ENCODE measurements around the gene NAT8L. TPM values are rescaled to one million over a fixed set of nuclear protein-coding genes. Genes with fewer than 3 reads are reported as not detected.

Gene NAT8L
- total and polyA plus RNA-seq, 2 donors, result 0.09 to 0.43 TPM

GRCh38 chr4:2084316-2084715, 25.2 kb downstream of the NAT8L start:
- Histone ChIP-seq H3K36me3 (ENCODE audit: control insufficient read depth in 2 of 2, insufficient read depth in 2 of 2, low read length in 1 of 2) (no peaks in the 10 kb centered on the region), H3K27ac (ENCODE audit: low read depth in 1 of 2, low read length in 1 of 2) (no peak overlapping the region), H3K4me1 (ENCODE audit: control insufficient read depth in 2 of 2, insufficient read depth in 2 of 2, low read length in 2 of 2) (no peaks in the 10 kb centered on the region), H3K4me3 (ENCODE audit: low read length in 2 of 2) (no peak overlapping the region), H3K9me3 (ENCODE audit: control insufficient read depth in 2 of 2, insufficient read depth in 1 of 2, low read length in 1 of 2) (no peaks in the 10 kb centered on the region), H3K27me3 (ENCODE audit: control insufficient read depth in 2 of 2, insufficient read depth in 1 of 2, low read length in 1 of 2) (peaks cover 0 to 22% of the 10 kb centered on the region in 2 donors)
- 94% methylated on average over 13 of the region's 13 CpGs for WGBS
- DNase-seq (ENCODE audit: low read depth in 6 of 9, low spot score in 9 of 9), result no peak

GRCh38 chr4:2085496-2085901, 26.4 kb downstream of the NAT8L start:
- no peaks in the 10 kb centered on the region for H3K9me3 ChIP-seq (ENCODE audit: control insufficient read depth in 2 of 2, insufficient read depth in 1 of 2, low read length in 1 of 2)
- no peak overlapping the region for H3K27ac ChIP-seq (ENCODE audit: low read depth in 1 of 2, low read length in 1 of 2)
- H3K4me1 ChIP-seq (ENCODE audit: control insufficient read depth in 2 of 2, insufficient read depth in 2 of 2, low read length in 2 of 2), result no peaks in the 10 kb centered on the region
- WGBS, result 95% methylated on average over 8 of the region's 8 CpGs
- no peak for DNase-seq (ENCODE audit: low read depth in 6 of 9, low spot score in 9 of 9)
- no peaks in the 10 kb centered on the region for H3K36me3 ChIP-seq (ENCODE audit: control insufficient read depth in 2 of 2, insufficient read depth in 2 of 2, low read length in 1 of 2)
- H3K4me3 ChIP-seq (ENCODE audit: low read length in 2 of 2), result no peak overlapping the region
- peaks cover 0 to 24% of the 10 kb centered on the region in 2 donors for H3K27me3 ChIP-seq (ENCODE audit: control insufficient read depth in 2 of 2, insufficient read depth in 1 of 2, low read length in 1 of 2)

GRCh38 chr4:2087170-2087569, 28.0 kb downstream of the NAT8L start:
- Histone ChIP-seq H3K27ac (ENCODE audit: low read depth in 1 of 2, low read length in 1 of 2) (no peak overlapping the region), H3K27me3 (ENCODE audit: control insufficient read depth in 2 of 2, insufficient read depth in 1 of 2, low read length in 1 of 2) (peaks cover 0 to 34% of the 10 kb centered on the region in 2 donors), H3K9me3 (ENCODE audit: control insufficient read depth in 2 of 2, insufficient read depth in 1 of 2, low read length in 1 of 2) (no peaks in the 10 kb centered on the region), H3K36me3 (ENCODE audit: control insufficient read depth in 2 of 2, insufficient read depth in 2 of 2, low read length in 1 of 2) (no peaks in the 10 kb centered on the region), H3K4me3 (ENCODE audit: low read length in 2 of 2) (no peak overlapping the region), H3K4me1 (ENCODE audit: control insufficient read depth in 2 of 2, insufficient read depth in 2 of 2, low read length in 2 of 2) (no peaks in the 10 kb centered on the region)
- DNase-seq (ENCODE audit: low read depth in 6 of 9, low spot score in 9 of 9), result no peak

- Histone ChIP-seq H3K9me3 (ENCODE audit: control insufficient read depth in 2 of 2, insufficient read depth in 1 of 2, low read length in 1 of 2) (no peaks in the 10 kb centered on the region), H3K27ac (ENCODE audit: low read depth in 1 of 2, low read length in 1 of 2) (no peak overlapping the region), H3K4me1 (ENCODE audit: control insufficient read depth in 2 of 2, insufficient read depth in 2 of 2, low read length in 2 of 2) (no peaks in the 10 kb centered on the region), H3K27me3 (ENCODE audit: control insufficient read depth in 2 of 2, insufficient read depth in 1 of 2, low read length in 1 of 2) (peaks cover 0 to 31% of the 10 kb centered on the region in 2 donors), H3K36me3 (ENCODE audit: control insufficient read depth in 2 of 2, insufficient read depth in 2 of 2, low read length in 1 of 2) (no peaks in the 10 kb centered on the region), H3K4me3 (ENCODE audit: low read length in 2 of 2) (no peak overlapping the region)
- WGBS, result 96% methylated on average over 1 of the region's 1 CpG
- no peak for DNase-seq (ENCODE audit: low read depth in 6 of 9, low spot score in 9 of 9)
Measured at GRCh38 chr4:2089222-2089621, 30.1 kb downstream of the NAT8L start.

- Histone ChIP-seq H3K9me3 (ENCODE audit: control insufficient read depth in 2 of 2, insufficient read depth in 1 of 2, low read length in 1 of 2) (peaks cover 0 to 3% of the 10 kb centered on the region in 2 donors), H3K4me1 (ENCODE audit: control insufficient read depth in 2 of 2, insufficient read depth in 2 of 2, low read length in 2 of 2) (no peaks in the 10 kb centered on the region), H3K36me3 (ENCODE audit: control insufficient read depth in 2 of 2, insufficient read depth in 2 of 2, low read length in 1 of 2) (no peaks in the 10 kb centered on the region), H3K4me3 (ENCODE audit: low read length in 2 of 2) (no peak overlapping the region), H3K27ac (ENCODE audit: low read depth in 1 of 2, low read length in 1 of 2) (no peak overlapping the region), H3K27me3 (ENCODE audit: control insufficient read depth in 2 of 2, insufficient read depth in 1 of 2, low read length in 1 of 2) (peaks cover 0 to 27% of the 10 kb centered on the region in 2 donors)
- no peak for DNase-seq (ENCODE audit: low read depth in 6 of 9, low spot score in 9 of 9)
- 98% methylated on average over 1 of the region's 1 CpG for WGBS
Measured at GRCh38 chr4:2090642-2091041, 31.5 kb downstream of the NAT8L start.

- no peak overlapping the region for H3K27ac ChIP-seq (ENCODE audit: low read depth in 1 of 2, low read length in 1 of 2)
- H3K36me3 ChIP-seq (ENCODE audit: control insufficient read depth in 2 of 2, insufficient read depth in 2 of 2, low read length in 1 of 2), result no peaks in the 10 kb centered on the region
- peaks cover 0 to 17% of the 10 kb centered on the region in 2 donors for H3K27me3 ChIP-seq (ENCODE audit: control insufficient read depth in 2 of 2, insufficient read depth in 1 of 2, low read length in 1 of 2)
- 96% methylated on average over 15 of the region's 15 CpGs for WGBS
- no peaks in the 10 kb centered on the region for H3K4me1 ChIP-seq (ENCODE audit: control insufficient read depth in 2 of 2, insufficient read depth in 2 of 2, low read length in 2 of 2)
- H3K4me3 ChIP-seq (ENCODE audit: low read length in 2 of 2), result no peak overlapping the region
- no peak for DNase-seq (ENCODE audit: low read depth in 6 of 9, low spot score in 9 of 9)
- H3K9me3 ChIP-seq (ENCODE audit: control insufficient read depth in 2 of 2, insufficient read depth in 1 of 2, low read length in 1 of 2), result peaks cover 4 to 17% of the 10 kb centered on the region in 2 donors
Measured at GRCh38 chr4:2091990-2092668, 33.0 kb downstream of the NAT8L start.

GRCh38 chr4:2092669-2093053, 33.5 kb downstream of the NAT8L start:
- peaks cover 0 to 16% of the 10 kb centered on the region in 2 donors for H3K27me3 ChIP-seq (ENCODE audit: control insufficient read depth in 2 of 2, insufficient read depth in 1 of 2, low read length in 1 of 2)
- H3K27ac ChIP-seq (ENCODE audit: low read depth in 1 of 2, low read length in 1 of 2), result no peak overlapping the region
- H3K9me3 ChIP-seq (ENCODE audit: control insufficient read depth in 2 of 2, insufficient read depth in 1 of 2, low read length in 1 of 2), result peaks cover 4 to 21% of the 10 kb centered on the region in 2 donors
- no peaks in the 10 kb centered on the region for H3K36me3 ChIP-seq (ENCODE audit: control insufficient read depth in 2 of 2, insufficient read depth in 2 of 2, low read length in 1 of 2)
- DNase-seq (ENCODE audit: low read depth in 6 of 9, low spot score in 9 of 9), result no peak
- no peaks in the 10 kb centered on the region for H3K4me1 ChIP-seq (ENCODE audit: control insufficient read depth in 2 of 2, insufficient read depth in 2 of 2, low read length in 2 of 2)
- H3K4me3 ChIP-seq (ENCODE audit: low read length in 2 of 2), result no peak overlapping the region
- 98% methylated on average over 6 of the region's 6 CpGs for WGBS

- peaks cover 4 to 21% of the 10 kb centered on the region in 2 donors for H3K9me3 ChIP-seq (ENCODE audit: control insufficient read depth in 2 of 2, insufficient read depth in 1 of 2, low read length in 1 of 2)
- H3K27ac ChIP-seq (ENCODE audit: low read depth in 1 of 2, low read length in 1 of 2), result no peak overlapping the region
- DNase-seq (ENCODE audit: low read depth in 6 of 9, low spot score in 9 of 9), result no peak
- no peak overlapping the region for H3K4me3 ChIP-seq (ENCODE audit: low read length in 2 of 2)
- WGBS, result 97% methylated on average over 6 of the region's 6 CpGs
- H3K4me1 ChIP-seq (ENCODE audit: control insufficient read depth in 2 of 2, insufficient read depth in 2 of 2, low read length in 2 of 2), result no peaks in the 10 kb centered on the region
- no peaks in the 10 kb centered on the region for H3K36me3 ChIP-seq (ENCODE audit: control insufficient read depth in 2 of 2, insufficient read depth in 2 of 2, low read length in 1 of 2)
- peaks cover 0 to 15% of the 10 kb centered on the region in 2 donors for H3K27me3 ChIP-seq (ENCODE audit: control insufficient read depth in 2 of 2, insufficient read depth in 1 of 2, low read length in 1 of 2)
Measured at GRCh38 chr4:2093265-2093664, 34.1 kb downstream of the NAT8L start.

- Histone ChIP-seq H3K36me3 (ENCODE audit: control insufficient read depth in 2 of 2, insufficient read depth in 2 of 2, low read length in 1 of 2) (no peaks in the 10 kb centered on the region), H3K27me3 (ENCODE audit: control insufficient read depth in 2 of 2, insufficient read depth in 1 of 2, low read length in 1 of 2) (peaks cover 0 to 15% of the 10 kb centered on the region in 2 donors), H3K9me3 (ENCODE audit: control insufficient read depth in 2 of 2, insufficient read depth in 1 of 2, low read length in 1 of 2) (peaks cover 4 to 21% of the 10 kb centered on the region in 2 donors), H3K27ac (ENCODE audit: low read depth in 1 of 2, low read length in 1 of 2) (no peak overlapping the region), H3K4me1 (ENCODE audit: control insufficient read depth in 2 of 2, insufficient read depth in 2 of 2, low read length in 2 of 2) (no peaks in the 10 kb centered on the region), H3K4me3 (ENCODE audit: low read length in 2 of 2) (no peak overlapping the region)
- DNase-seq (ENCODE audit: low read depth in 6 of 9, low spot score in 9 of 9), result no peak
- 96% methylated on average over 4 of the region's 4 CpGs for WGBS
Measured at GRCh38 chr4:2094545-2094944, 35.4 kb downstream of the NAT8L start.

Data from thymus (tissue), 11 donors.